ENCODE results near the gene WDR89. TPM values are rescaled to one million over a fixed set of nuclear protein-coding genes. Genes with fewer than 3 reads are reported as not detected.

The WDR89 gene
- polyA plus RNA-seq, 1 of the 3 experiments (the other 2 are of a cell fraction), result 2.6 TPM

GRCh38 chr14:63564318-63564717 lies 77.4 kb downstream of the WDR89 start (continued):
- TF ChIP-seq EP300 (IDR thresholded peaks at IDR 0.05; ENCODE audit: borderline replicate concordance in 1 of 2, low read depth in 1 of 2, low read length in 1 of 2) (no peak), POLR2AphosphoS5 (IDR thresholded peaks at IDR 0.05; ENCODE audit: low read depth, low read length) (no peak), NFIC (IDR thresholded peaks at IDR 0.05; ENCODE audit: borderline replicate concordance) (no peak), YY1 (IDR thresholded peaks at IDR 0.05; ENCODE audit: low read depth) (no peak)

- peak overlapping the region in 1 of 2 experiments; percentile 58; a peak in 3 of 4 replicates for H3K27ac ChIP-seq (ENCODE audit: low read depth in 2 of 2, low read length in 1 of 2)
- no peak overlapping the region for H3K4me3 ChIP-seq (ENCODE audit: low read depth in 2 of 2, low read length in 1 of 2)
- no peaks in the 10 kb centered on the region for H4K20me1 ChIP-seq (ENCODE audit: insufficient read depth)
- TF ChIP-seq GATA2 (CRISPR knock-in tag; IDR thresholded peaks at IDR 0.05) (peak; percentile 17; the same call in 1 of the 2 replicates), PBX3 (IDR thresholded peaks at IDR 0.05) (peak; percentile 50; the same call in 1 of the 2 replicates), NFIC (IDR thresholded peaks at IDR 0.05; ENCODE audit: borderline replicate concordance) (no peak)
- CTCF ChIA-PET, result interaction anchor here (0.6 to 2.0 kb wide), 2 partner anchors 174 to 938 kb away, joined by 3 to 5 read pairs; no protein-coding TSS in a partner anchor
- H3F3A ChIP-seq (replicated peaks; ENCODE audit: insufficient read depth), result peaks cover 9% of the 10 kb centered on the region
- no peaks in the 10 kb centered on the region for H3K9me2 ChIP-seq
- peak; percentile 46 for DNase-seq
- H3K4me1 ChIP-seq (ENCODE audit: control insufficient read depth in 1 of 2, insufficient read depth in 2 of 2, low read depth in 1 of 2, low read length in 1 of 2), result no peaks in the 10 kb centered on the region; a peak in 1 of 4 replicates
- H3K4me2 ChIP-seq, result peak overlapping the region; percentile 23; the same call in 1 of the 2 replicates
- 52% methylated on average over 7 of the region's 7 CpGs for WGBS (ENCODE audit: low lambda C conversion rate)
- no peak overlapping the region for H2AFZ ChIP-seq (ENCODE audit: low read depth)
- no peaks in the 10 kb centered on the region for H3K36me3 ChIP-seq (replicated peaks in 1 of 2; ENCODE audit: control insufficient read depth in 1 of 2, insufficient read depth in 2 of 2, low read length in 1 of 2)
- POLR2A ChIA-PET, result no interaction called here
- no peaks in the 10 kb centered on the region for H3K27me3 ChIP-seq (ENCODE audit: insufficient read depth)
- H3K9me3 ChIP-seq, result no peaks in the 10 kb centered on the region
- H3K9ac ChIP-seq, result no peak overlapping the region
- no peaks in the 10 kb centered on the region for H3K79me2 ChIP-seq (ENCODE audit: insufficient read depth)
Measured at GRCh38 chr14:63563370-63564026, 78.2 kb downstream of the WDR89 start.

GRCh38 chr14:63562405-63562804 lies 79.3 kb downstream of the WDR89 start:
- no peaks in the 10 kb centered on the region for H3K36me3 ChIP-seq (replicated peaks in 1 of 2; ENCODE audit: control insufficient read depth in 1 of 2, insufficient read depth in 2 of 2, low read length in 1 of 2)
- peaks cover 9% of the 10 kb centered on the region for H3F3A ChIP-seq (replicated peaks; ENCODE audit: insufficient read depth)
- H3K27ac ChIP-seq (ENCODE audit: low read depth in 2 of 2, low read length in 1 of 2), result no peak overlapping the region
- H3K79me2 ChIP-seq (ENCODE audit: insufficient read depth), result no peaks in the 10 kb centered on the region
- H3K4me3 ChIP-seq (ENCODE audit: low read depth in 2 of 2, low read length in 1 of 2), result no peak overlapping the region
- POLR2A ChIA-PET, result no interaction called here
- CTCF ChIA-PET, result interaction anchor here (1.0 kb wide), 1 partner anchor 18 kb away, joined by 4 read pairs; no protein-coding TSS in a partner anchor
- H4K20me1 ChIP-seq (ENCODE audit: insufficient read depth), result no peaks in the 10 kb centered on the region
- no peak for TF ChIP-seq NFIC (IDR thresholded peaks at IDR 0.05; ENCODE audit: borderline replicate concordance)
- no peak for TF ChIP-seq MXI1 (IDR thresholded peaks at IDR 0.05; ENCODE audit: low read depth, low read length)
- no peak for TF ChIP-seq SMC3 (IDR thresholded peaks at IDR 0.05; ENCODE audit: low read depth, low read length)
- H3K4me2 ChIP-seq, result no peak overlapping the region
- H3K9me2 ChIP-seq, result no peaks in the 10 kb centered on the region
- H2AFZ ChIP-seq (ENCODE audit: low read depth), result no peak overlapping the region
- WGBS (ENCODE audit: low lambda C conversion rate), result 76% methylated on average over 3 of the region's 3 CpGs
- H3K9me3 ChIP-seq, result no peaks in the 10 kb centered on the region
- DNase-seq, result no peak
- no peak overlapping the region for H3K9ac ChIP-seq
- no peaks in the 10 kb centered on the region for H3K27me3 ChIP-seq (ENCODE audit: insufficient read depth)
- no peaks in the 10 kb centered on the region; a peak in 1 of 4 replicates for H3K4me1 ChIP-seq (ENCODE audit: control insufficient read depth in 1 of 2, insufficient read depth in 2 of 2, low read depth in 1 of 2, low read length in 1 of 2)

Data from SK-N-SH (cell line).